Measurements from ENCODE around the gene ITGB4.

The ITGB4 gene
- long read RNA-seq, partial matches to known transcripts, result 10 of 13 reads
- long read RNA-seq, other reads (novel, unspliced or antisense), result 3 of 13 reads

- TF ChIP-seq REST (IDR thresholded peaks at IDR 0.05; ENCODE audit: insufficient replicate concordance, low read depth), result no peak
- TF ChIP-seq CTCF (IDR thresholded peaks at IDR 0.05; ENCODE audit: insufficient read depth, low read length), result no peak
- TF ChIP-seq POLR2AphosphoS5 (IDR thresholded peaks at IDR 0.05; ENCODE audit: low read depth), result no peak
- no peak for TF ChIP-seq SPI1 (IDR thresholded peaks at IDR 0.05; ENCODE audit: borderline replicate concordance, low read depth)
- no peak for TF ChIP-seq GABPA (IDR thresholded peaks at IDR 0.05; ENCODE audit: low read depth)
- peak within 1 kb of the TSS; percentile 27 for H3K4me3 ChIP-seq (replicated peaks; ENCODE audit: insufficient read depth, low read length)
- H3K27me3 ChIP-seq (ENCODE audit: insufficient read depth, poor library complexity, severe bottlenecking), result peaks cover 16% of the 10 kb centered on the region
- peak in 1 of 2 experiments; percentile 35 for DNase-seq (ENCODE audit: low read depth in 1 of 2, low spot score in 1 of 2)
- H3K27ac ChIP-seq (replicated peaks), result no peak within 1 kb of the TSS
Measured at GRCh38 chr17:75720656-75721462, at the start of gene ITGB4. ITGB4 (plus strand) TSS chr17:75721459; CDS start chr17:75724704, 3,245 bp downstream.

GRCh38 chr17:75672011-75672410 lies 49.2 kb upstream of the ITGB4 start:
- H3K4me3 ChIP-seq (replicated peaks; ENCODE audit: insufficient read depth, low read length), result no peak overlapping the region
- DNase-seq (ENCODE audit: low read depth in 1 of 2, low spot score in 1 of 2), result no peak
- TF ChIP-seq GABPA (IDR thresholded peaks at IDR 0.05; ENCODE audit: low read depth), result no peak
- no peak for TF ChIP-seq REST (IDR thresholded peaks at IDR 0.05; ENCODE audit: insufficient replicate concordance, low read depth)
- TF ChIP-seq POLR2AphosphoS5 (IDR thresholded peaks at IDR 0.05; ENCODE audit: low read depth), result no peak
- no peak for TF ChIP-seq CTCF (IDR thresholded peaks at IDR 0.05; ENCODE audit: insufficient read depth, low read length)
- no peak for TF ChIP-seq SPI1 (IDR thresholded peaks at IDR 0.05; ENCODE audit: borderline replicate concordance, low read depth)
- H3K27me3 ChIP-seq (ENCODE audit: insufficient read depth, poor library complexity, severe bottlenecking), result no peaks in the 10 kb centered on the region
- no peak overlapping the region for H3K27ac ChIP-seq (replicated peaks)

GRCh38 chr17:75673487-75673886 lies 47.8 kb upstream of the ITGB4 start:
- DNase-seq (ENCODE audit: low read depth in 1 of 2, low spot score in 1 of 2), result no peak
- H3K27ac ChIP-seq (replicated peaks), result no peak overlapping the region
- H3K4me3 ChIP-seq (replicated peaks; ENCODE audit: insufficient read depth, low read length), result no peak overlapping the region
- H3K27me3 ChIP-seq (ENCODE audit: insufficient read depth, poor library complexity, severe bottlenecking), result no peaks in the 10 kb centered on the region
- TF ChIP-seq CTCF (IDR thresholded peaks at IDR 0.05; ENCODE audit: insufficient read depth, low read length) (no peak), GABPA (IDR thresholded peaks at IDR 0.05; ENCODE audit: low read depth) (no peak), POLR2AphosphoS5 (IDR thresholded peaks at IDR 0.05; ENCODE audit: low read depth) (no peak), SPI1 (IDR thresholded peaks at IDR 0.05; ENCODE audit: borderline replicate concordance, low read depth) (no peak), REST (IDR thresholded peaks at IDR 0.05; ENCODE audit: insufficient replicate concordance, low read depth) (no peak)

Measured in HL-60 (cell line).